Chondrocyte (in vitro differentiated cells): ENCODE measurements around the gene CHMP5. TPM values are rescaled to one million over a fixed set of nuclear protein-coding genes. Genes with fewer than 3 reads are reported as not detected.

ENCODE experiments used
- DNase-seq: peaks from one replicate; pipeline ENCODE4 v3.0.0; 2021; ENCODE audit warnings: mixed read lengths, low spot score
- H3K27ac Mint-ChIP-seq: one replicate; pipeline ENCODE4 v1.8.0; 2021; ENCODE audit warnings: mild to moderate bottlenecking, moderate library complexity, mixed read lengths; ENCODE audit not compliant: unreplicated experiment
- H3K27me3 Mint-ChIP-seq: 2 replicates; pipeline ENCODE4 v1.8.0; 2021; ENCODE audit warnings: low read depth, mixed read lengths
- H3K36me3 Mint-ChIP-seq: 2 replicates; pipeline ENCODE4 v1.8.0; 2021; ENCODE audit warnings: low read depth, mixed read lengths
- H3K4me1 Mint-ChIP-seq: 2 replicates; pipeline ENCODE4 v1.8.0; 2021; ENCODE audit warnings: low read depth, mild to moderate bottlenecking, mixed read lengths
- H3K4me3 Mint-ChIP-seq: one replicate; pipeline ENCODE4 v1.8.0; 2021; ENCODE audit warnings: mild to moderate bottlenecking, moderate library complexity, mixed read lengths; ENCODE audit not compliant: unreplicated experiment
- H3K9me3 Mint-ChIP-seq: 2 replicates; pipeline ENCODE4 v1.8.0; 2021; ENCODE audit warnings: low read depth, mixed read lengths
- CTCF ChIP-seq: fragments of 200-600 bp; sonication (generic); IDR thresholded peaks from 2 replicates; pipeline ENCODE4 v1.5.0; 2021; ENCODE audit warnings: antibody characterized with exemption, mild to moderate bottlenecking, moderate library complexity
- long read RNA-seq: library from polyadenylated mRNA; stranded (forward); transcript quantifications from one replicate; pipeline ENCODE4 v2.0.0, GENCODE V29; 2021
- total RNA-seq: library from RNA; stranded (reverse); gene quantifications from 3 replicates; pipeline ENCODE4 v1.2.1, GENCODE V29; 2021

The CHMP5 gene
- 52.7 to 61.2 TPM (median 58.4 TPM) in 3 replicates for total RNA-seq
- long read RNA-seq, transcript CHMP5-201 (8 exons, 1,477 nt), result major isoform, 140 of 143 reads
- long read RNA-seq, partial matches to known transcripts, result 0 of 143 reads
- long read RNA-seq, other reads (novel, unspliced or antisense), result 2 of 143 reads

- DNase-seq, result peak; percentile 100
- Mint-ChIP-seq H3K4me1 (peaks cover 33% of the 10 kb centered on the region), H3K27me3 (no peaks in the 10 kb centered on the region), H3K27ac (peak within 1 kb of the TSS; percentile 95), H3K9me3 (no peaks in the 10 kb centered on the region), H3K36me3 (peaks cover 24% of the 10 kb centered on the region), H3K4me3 (peak within 1 kb of the TSS; percentile 96)
- TF ChIP-seq CTCF, result peak; percentile 71
These were observed at the start of gene CHMP5, which contains the start of gene BAG1 for GRCh38 chr9:33264473-33265177. Gene CHMP5, plus strand, starts transcription at chr9:33265049. Its CDS starts 30 bp downstream, at chr9:33265079. Gene BAG1, minus strand, starts transcription at chr9:33264708.

- no peaks in the 10 kb centered on the region for H3K36me3 Mint-ChIP-seq
- H3K4me1 Mint-ChIP-seq, result peaks cover 7% of the 10 kb centered on the region
- no peak for DNase-seq
- H3K27ac Mint-ChIP-seq, result no peak overlapping the region
- H3K9me3 Mint-ChIP-seq, result no peaks in the 10 kb centered on the region
- no peak for TF ChIP-seq CTCF
- H3K27me3 Mint-ChIP-seq, result peaks cover 9% of the 10 kb centered on the region
- H3K4me3 Mint-ChIP-seq, result no peak overlapping the region
These were observed 43.9 kb upstream of the CHMP5 start for GRCh38 chr9:33220681-33221567.

- H3K9me3 Mint-ChIP-seq, result no peaks in the 10 kb centered on the region
- no peaks in the 10 kb centered on the region for H3K36me3 Mint-ChIP-seq
- H3K27ac Mint-ChIP-seq, result no peak overlapping the region
- TF ChIP-seq CTCF, result no peak
- H3K4me1 Mint-ChIP-seq, result peaks cover 7% of the 10 kb centered on the region
- no peak overlapping the region for H3K4me3 Mint-ChIP-seq
- no peak for DNase-seq
- H3K27me3 Mint-ChIP-seq, result peaks cover 9% of the 10 kb centered on the region
These were observed 43.3 kb upstream of the CHMP5 start for GRCh38 chr9:33221568-33221884.

GRCh38 chr9:33222031-33222430 lies 42.8 kb upstream of the CHMP5 start:
- Mint-ChIP-seq H3K36me3 (no peaks in the 10 kb centered on the region), H3K4me3 (no peak overlapping the region), H3K4me1 (peaks cover 7% of the 10 kb centered on the region), H3K27me3 (peaks cover 9% of the 10 kb centered on the region), H3K27ac (no peak overlapping the region), H3K9me3 (no peaks in the 10 kb centered on the region)
- no peak for TF ChIP-seq CTCF
- no peak for DNase-seq

- peak; percentile 71 for TF ChIP-seq CTCF
- peaks cover 8% of the 10 kb centered on the region for H3K27me3 Mint-ChIP-seq
- DNase-seq, result no peak
- H3K9me3 Mint-ChIP-seq, result no peaks in the 10 kb centered on the region
- peaks cover 7% of the 10 kb centered on the region for H3K4me1 Mint-ChIP-seq
- H3K27ac Mint-ChIP-seq, result no peak overlapping the region
- H3K4me3 Mint-ChIP-seq, result no peak overlapping the region
- no peaks in the 10 kb centered on the region for H3K36me3 Mint-ChIP-seq
These were observed 41.2 kb upstream of the CHMP5 start for GRCh38 chr9:33223696-33224095.
